Neuron (in vitro differentiated cells): ENCODE measurements around the gene PRDX5.

Experiments
- H2AFZ ChIP-seq: one replicate; pipeline ENCODE4 v1.6.1; 2013; ENCODE audit warnings: low read depth, mild to moderate bottlenecking, inconsistent platforms, low read length, moderate library complexity
- H3K27me3 ChIP-seq: one replicate; pipeline ENCODE4 v1.6.1; 2013; ENCODE audit warnings: low read length; ENCODE audit not compliant: insufficient read depth
- H3K36me3 ChIP-seq: one replicate; pipeline ENCODE4 v1.6.1; 2013; ENCODE audit warnings: low read length; ENCODE audit not compliant: insufficient read depth
- H3K4me1 ChIP-seq: one replicate; pipeline ENCODE4 v1.6.1; 2013; ENCODE audit warnings: low read length; ENCODE audit not compliant: insufficient read depth
- H3K4me3 ChIP-seq: 2 replicates; pipeline ENCODE4 v1.5.1; 2013; ENCODE audit warnings: mild to moderate bottlenecking, low read length, moderate library complexity
- H3K9me3 ChIP-seq: one replicate; pipeline ENCODE4 v1.6.1; 2013; ENCODE audit warnings: low read length

Gene PRDX5

DNA sequence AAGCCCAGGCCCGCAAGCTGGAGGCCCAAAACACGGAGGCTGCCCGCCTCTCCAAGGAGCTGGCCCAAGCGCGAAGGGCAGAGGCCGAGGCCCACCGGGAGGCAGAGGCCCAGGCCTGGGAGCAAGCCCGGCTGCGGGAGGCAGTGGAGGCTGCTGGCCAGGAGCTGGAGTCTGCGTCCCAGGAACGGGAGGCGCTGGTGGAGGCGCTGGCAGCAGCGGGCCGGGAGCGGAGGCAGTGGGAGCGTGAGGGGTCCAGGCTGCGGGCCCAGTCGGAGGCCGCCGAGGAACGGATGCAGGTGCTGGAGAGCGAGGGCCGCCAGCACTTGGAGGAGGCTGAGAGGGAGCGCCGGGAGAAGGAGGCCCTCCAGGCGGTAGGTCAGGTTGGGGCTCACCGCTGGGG, 26.9 kb downstream of the PRDX5 start:
- no peaks in the 10 kb centered on the region for H3K36me3 ChIP-seq
- no peaks in the 10 kb centered on the region for H3K9me3 ChIP-seq
- no peak overlapping the region for H3K4me3 ChIP-seq
- H2AFZ ChIP-seq, result no peak overlapping the region
- peaks cover 7% of the 10 kb centered on the region for H3K4me1 ChIP-seq
- peaks cover 16% of the 10 kb centered on the region for H3K27me3 ChIP-seq

DNA sequence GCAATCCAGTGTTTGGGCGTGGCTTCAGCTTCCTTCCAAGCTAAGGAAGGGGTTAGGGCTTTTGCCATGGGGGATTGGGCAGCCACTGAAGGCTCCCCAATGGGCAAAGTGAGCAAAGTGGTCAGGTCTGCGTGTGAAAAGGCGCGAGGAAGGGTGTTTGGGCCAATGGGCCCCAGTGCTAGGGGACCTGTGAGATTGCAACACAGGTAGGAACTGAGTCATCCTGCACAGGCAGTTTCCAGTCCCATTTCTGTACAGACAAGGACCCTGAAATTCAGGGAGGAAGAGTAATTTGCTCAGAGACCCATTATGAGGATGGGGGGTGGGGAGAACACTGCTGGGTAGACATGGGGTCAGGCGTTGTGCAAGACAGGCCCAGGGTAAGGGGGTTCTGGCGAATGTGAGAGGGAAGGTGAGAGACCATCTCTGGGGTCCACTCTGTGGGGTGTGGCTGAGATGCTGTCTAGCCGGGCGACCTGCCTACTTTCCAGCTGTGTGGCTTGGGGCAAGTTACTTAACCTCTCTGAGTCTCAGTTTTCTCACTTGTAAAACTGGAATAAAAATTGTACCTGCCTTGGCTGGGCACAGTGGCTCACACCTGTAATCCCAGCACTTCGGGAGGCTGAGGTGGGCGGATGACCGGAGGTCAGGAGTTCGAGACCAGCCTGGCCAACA, 29.4 kb downstream of the PRDX5 start:
- H3K4me1 ChIP-seq, result peaks cover 13% of the 10 kb centered on the region
- H3K36me3 ChIP-seq, result no peaks in the 10 kb centered on the region
- H3K27me3 ChIP-seq, result no peaks in the 10 kb centered on the region
- H3K4me3 ChIP-seq, result no peak overlapping the region
- no peak overlapping the region for H2AFZ ChIP-seq
- H3K9me3 ChIP-seq, result no peaks in the 10 kb centered on the region

DNA sequence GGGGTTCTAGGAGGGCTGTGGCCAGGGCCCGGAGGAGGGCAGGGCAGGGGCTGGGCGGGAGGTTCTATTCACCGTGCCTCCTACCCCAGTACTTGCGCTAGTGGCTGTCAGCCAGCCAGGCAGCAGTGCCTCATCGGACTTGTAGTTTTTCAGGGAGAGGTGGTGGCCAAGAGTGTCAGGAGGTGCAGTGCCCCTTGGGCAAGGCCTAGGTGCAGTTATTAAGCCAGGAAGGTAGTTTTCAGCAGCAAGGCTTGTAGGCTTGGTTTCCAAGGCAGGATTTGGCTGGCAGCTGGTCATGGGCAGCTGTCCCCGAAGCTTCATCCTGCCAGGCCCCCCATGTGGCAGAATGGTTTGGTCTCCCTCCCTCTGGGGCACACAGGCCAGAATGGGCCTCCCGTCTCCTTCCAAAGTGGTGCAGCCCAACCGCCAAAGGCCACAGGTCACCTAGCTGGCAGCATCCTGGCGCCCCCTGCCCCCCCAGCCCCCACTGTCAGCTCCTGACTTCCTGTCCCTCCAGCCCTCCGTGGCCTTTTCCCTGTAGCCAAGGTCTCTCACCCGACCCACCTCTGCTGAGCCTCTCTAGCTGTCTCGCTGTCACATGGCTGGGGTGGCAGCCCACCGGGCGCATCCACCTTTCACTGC, 30.6 kb downstream of the PRDX5 start:
- Histone ChIP-seq H3K9me3 (no peaks in the 10 kb centered on the region), H3K4me3 (no peak overlapping the region), H3K4me1 (peaks cover 13% of the 10 kb centered on the region), H2AFZ (no peak overlapping the region), H3K36me3 (no peaks in the 10 kb centered on the region), H3K27me3 (no peaks in the 10 kb centered on the region)

DNA sequence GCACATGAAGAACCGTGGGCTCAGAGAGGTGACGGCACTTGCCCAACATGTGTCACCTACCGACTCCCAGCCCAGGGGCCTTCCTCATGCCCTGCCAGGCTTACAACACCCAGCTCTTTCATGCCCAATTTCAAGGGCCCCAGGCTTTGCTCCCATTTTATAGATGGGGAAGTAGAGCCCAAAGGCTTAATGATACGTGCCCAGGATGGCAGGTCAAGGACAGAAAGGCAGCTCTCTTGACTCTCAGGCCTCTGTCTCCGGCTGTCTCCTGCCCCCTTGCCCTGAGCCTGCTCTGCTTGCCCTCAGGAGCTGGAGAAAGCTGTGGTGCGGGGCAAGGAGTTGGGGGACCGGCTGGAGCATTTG, 31.1 kb downstream of the PRDX5 start:
- peaks cover 13% of the 10 kb centered on the region for H3K4me1 ChIP-seq
- no peaks in the 10 kb centered on the region for H3K36me3 ChIP-seq
- no peak overlapping the region for H3K4me3 ChIP-seq
- H3K9me3 ChIP-seq, result no peaks in the 10 kb centered on the region
- H2AFZ ChIP-seq, result no peak overlapping the region
- H3K27me3 ChIP-seq, result no peaks in the 10 kb centered on the region

DNA sequence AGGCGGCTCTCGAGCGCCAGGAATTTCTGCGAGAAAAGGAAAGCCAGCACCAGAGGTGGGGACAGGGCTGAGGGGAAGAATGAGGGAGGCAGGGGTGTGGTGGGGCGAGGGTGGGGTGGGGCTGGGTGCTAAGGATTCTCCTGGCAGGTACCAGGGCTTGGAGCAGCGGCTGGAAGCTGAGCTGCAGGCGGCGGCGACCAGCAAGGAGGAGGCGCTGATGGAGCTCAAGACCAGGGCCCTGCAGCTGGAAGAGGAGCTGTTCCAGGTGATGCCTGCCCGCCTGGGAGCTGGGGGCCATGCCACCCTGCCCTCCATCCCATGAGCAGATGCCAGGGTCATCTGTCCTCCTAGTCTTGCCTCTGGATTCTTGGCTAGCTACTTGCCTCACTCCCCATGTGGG, 31.5 kb downstream of the PRDX5 start:
- H3K27me3 ChIP-seq, result no peaks in the 10 kb centered on the region
- H2AFZ ChIP-seq, result no peak overlapping the region
- H3K9me3 ChIP-seq, result no peaks in the 10 kb centered on the region
- peaks cover 13% of the 10 kb centered on the region for H3K4me1 ChIP-seq
- no peaks in the 10 kb centered on the region for H3K36me3 ChIP-seq
- H3K4me3 ChIP-seq, result no peak overlapping the region

DNA sequence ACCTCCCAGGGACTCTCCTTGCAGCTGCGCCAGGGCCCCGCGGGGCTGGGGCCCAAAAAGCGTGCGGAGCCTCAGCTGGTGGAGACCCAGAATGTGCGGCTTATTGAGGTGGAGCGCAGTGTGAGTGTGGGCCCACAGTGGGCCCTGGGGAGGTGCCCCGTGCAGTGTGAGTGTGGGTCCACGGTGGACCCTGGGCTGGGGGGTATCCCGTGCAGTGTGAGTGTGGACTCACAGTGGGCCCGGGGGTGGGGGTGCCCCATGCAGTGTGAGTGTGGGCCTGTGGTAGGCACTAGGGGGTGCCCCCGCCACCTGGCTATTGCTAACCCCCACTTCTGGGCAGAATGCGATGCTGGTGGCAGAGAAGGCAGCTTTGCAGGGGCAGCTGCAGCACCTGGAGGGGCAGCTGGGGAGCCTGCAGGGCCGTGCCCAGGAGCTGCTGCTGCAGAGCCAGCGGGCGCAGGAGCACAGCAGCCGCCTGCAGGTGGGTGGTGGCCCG, 33.3 kb downstream of the PRDX5 start:
- H3K4me1 ChIP-seq, result peaks cover 19% of the 10 kb centered on the region
- no peak overlapping the region for H3K4me3 ChIP-seq
- no peaks in the 10 kb centered on the region for H3K9me3 ChIP-seq
- H2AFZ ChIP-seq, result no peak overlapping the region
- H3K27me3 ChIP-seq, result no peaks in the 10 kb centered on the region
- H3K36me3 ChIP-seq, result no peaks in the 10 kb centered on the region

DNA sequence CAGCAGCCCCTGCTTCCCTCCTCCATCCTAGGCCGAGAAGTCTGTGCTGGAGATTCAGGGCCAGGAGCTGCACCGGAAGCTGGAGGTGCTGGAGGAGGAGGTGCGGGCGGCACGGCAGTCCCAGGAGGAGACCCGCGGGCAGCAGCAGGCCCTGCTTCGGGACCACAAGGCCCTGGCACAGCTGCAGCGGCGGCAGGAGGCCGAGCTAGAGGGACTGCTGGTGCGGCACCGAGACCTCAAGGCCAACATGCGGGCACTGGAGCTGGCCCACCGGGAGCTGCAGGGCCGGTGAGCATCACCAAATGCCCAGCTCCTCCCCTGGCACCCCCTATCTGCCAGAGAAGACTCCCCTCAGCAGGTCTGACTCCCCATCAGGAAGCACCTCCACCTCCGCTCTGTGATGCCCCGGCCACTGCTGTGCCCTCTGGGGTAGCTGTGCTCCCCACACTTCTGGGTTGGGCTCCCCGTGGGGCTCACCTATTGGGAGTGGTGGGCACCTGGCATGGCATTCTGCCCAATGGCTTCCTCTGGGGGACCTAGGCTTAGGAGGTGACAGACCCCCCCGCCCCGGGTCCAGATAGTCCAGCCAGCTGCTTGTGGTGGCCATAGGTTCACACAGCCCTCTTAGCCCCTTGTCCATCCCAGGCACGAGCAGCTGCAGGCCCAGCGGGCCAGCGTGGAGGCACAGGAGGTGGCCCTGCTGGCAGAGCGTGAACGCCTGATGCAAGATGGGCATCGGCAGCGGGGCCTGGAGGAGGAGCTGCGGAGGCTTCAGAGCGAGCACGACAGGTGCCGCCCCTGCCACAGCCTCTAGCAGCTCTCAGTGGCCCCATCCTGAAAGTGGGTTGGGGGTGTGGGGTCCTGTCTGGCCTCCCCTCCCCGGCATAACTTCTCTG, 34.4 kb downstream of the PRDX5 start:
- no peaks in the 10 kb centered on the region for H3K27me3 ChIP-seq
- no peaks in the 10 kb centered on the region for H3K36me3 ChIP-seq
- H3K4me3 ChIP-seq, result no peak overlapping the region
- H2AFZ ChIP-seq, result no peak overlapping the region
- peaks cover 19% of the 10 kb centered on the region for H3K4me1 ChIP-seq
- H3K9me3 ChIP-seq, result no peaks in the 10 kb centered on the region

DNA sequence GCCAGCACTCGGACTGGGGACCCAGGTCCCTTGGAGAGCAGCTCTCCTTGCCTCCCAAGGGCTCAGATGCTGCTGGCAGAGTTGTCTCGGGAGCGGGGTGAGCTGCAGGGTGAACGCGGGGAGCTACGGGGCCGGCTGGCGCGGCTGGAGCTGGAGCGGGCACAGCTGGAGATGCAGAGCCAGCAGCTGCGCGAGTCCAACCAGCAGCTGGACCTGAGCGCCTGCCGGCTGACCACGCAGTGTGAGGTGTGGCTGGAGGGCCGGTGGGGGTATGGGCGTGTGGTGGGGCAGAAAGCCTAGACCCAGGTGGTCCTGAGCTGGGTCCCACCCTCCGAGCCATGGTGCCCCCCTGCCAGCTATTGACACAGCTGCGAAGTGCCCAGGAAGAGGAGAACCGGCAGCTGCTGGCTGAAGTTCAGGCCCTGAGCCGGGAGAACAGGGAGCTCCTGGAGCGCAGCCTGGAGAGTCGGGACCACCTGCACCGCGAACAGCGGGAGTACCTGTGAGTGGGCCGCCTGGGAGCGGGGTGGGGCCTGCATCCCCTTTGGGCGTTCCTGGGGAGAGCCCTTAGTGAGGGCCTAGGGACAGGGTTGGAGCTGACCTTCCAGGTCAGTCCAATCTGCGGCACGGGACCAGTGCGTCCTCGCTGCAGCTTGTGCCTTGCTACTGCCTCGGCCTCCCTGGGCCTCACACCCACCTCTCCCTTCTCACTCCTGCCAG, 35.2 kb downstream of the PRDX5 start:
- no peak overlapping the region for H2AFZ ChIP-seq
- no peaks in the 10 kb centered on the region for H3K27me3 ChIP-seq
- H3K36me3 ChIP-seq, result no peaks in the 10 kb centered on the region
- no peak overlapping the region for H3K4me3 ChIP-seq
- no peaks in the 10 kb centered on the region for H3K9me3 ChIP-seq
- peaks cover 27% of the 10 kb centered on the region for H3K4me1 ChIP-seq

DNA sequence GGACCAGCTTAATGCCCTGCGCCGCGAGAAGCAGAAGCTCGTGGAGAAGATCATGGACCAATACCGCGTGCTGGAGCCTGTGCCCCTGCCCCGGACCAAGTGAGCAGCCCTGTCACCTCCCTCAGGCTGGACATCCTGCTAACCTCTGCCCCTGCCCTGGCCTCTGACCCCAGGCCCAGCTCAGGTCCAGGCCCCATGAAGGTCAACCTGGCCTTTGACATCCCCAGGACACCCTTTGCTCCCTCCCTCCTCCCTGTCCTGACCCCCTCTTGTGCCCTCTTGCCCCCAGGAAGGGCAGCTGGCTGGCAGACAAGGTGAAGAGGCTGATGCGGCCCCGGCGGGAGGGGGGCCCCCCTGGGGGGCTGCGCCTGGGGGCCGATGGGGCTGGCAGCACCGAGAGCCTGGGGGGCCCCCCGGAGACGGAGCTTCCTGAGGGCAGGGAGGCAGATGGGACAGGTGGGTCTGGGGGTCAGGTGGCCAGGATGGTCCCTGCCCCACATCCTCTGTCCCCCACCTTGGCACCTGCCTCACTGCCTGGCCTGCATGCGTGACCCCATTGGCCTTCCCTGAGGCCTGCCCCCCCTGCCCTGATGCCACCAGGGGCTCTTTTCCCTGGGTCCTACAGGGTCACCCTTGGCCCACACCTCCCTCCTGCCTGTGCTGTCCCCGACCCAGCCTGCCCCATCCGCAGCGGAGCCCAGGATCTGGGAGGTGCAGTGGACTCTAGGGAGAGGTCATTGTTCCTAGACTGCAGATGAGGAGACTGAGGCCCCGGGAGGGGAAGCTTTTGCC, 36.0 kb downstream of the PRDX5 start:
- Histone ChIP-seq H3K27me3 (no peaks in the 10 kb centered on the region), H3K4me1 (peaks cover 26% of the 10 kb centered on the region), H3K4me3 (no peak overlapping the region), H3K36me3 (no peaks in the 10 kb centered on the region), H3K9me3 (no peaks in the 10 kb centered on the region), H2AFZ (no peak overlapping the region)

DNA sequence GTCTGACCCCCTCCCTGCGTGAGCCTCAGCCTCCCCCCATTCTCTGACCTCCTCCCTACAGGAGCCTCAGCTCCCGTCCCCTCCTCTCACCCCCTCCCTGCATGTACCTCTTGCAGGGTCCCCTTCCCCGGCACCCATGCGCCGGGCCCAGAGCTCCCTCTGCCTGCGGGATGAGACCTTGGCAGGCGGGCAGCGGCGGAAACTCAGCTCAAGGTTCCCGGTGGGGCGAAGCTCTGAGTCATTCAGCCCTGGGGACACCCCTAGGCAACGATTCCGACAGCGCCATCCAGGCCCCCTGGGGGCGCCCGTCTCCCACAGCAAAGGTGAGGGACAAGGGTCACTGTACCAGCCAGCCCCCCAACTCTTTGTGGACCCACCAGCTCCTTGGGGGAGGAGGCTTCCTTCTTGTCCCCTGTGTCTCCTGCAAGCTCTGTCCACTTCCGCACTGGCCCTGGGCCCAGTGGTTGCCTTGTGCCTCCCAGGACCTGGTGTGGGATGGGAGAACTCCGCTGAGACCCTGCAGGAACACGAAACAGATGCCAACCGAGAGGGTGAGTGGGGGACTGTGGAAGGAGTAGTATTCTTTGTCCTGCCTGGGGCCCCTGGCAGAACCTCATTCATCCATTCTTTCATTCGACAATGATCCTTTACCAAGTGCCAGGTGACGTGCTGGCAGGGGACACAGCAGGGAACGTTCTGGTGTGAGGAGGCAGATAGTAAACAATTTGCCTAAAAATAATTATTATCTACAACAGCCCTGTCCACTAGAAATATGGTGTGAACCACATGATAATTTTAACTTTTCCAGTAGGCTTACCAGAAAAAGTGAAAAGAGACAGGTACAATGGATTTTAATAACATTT, 37.4 kb downstream of the PRDX5 start:
- Histone ChIP-seq H3K4me1 (peaks cover 34% of the 10 kb centered on the region), H3K9me3 (no peaks in the 10 kb centered on the region), H3K4me3 (no peak overlapping the region), H3K27me3 (no peaks in the 10 kb centered on the region), H3K36me3 (no peaks in the 10 kb centered on the region), H2AFZ (no peak overlapping the region)

DNA sequence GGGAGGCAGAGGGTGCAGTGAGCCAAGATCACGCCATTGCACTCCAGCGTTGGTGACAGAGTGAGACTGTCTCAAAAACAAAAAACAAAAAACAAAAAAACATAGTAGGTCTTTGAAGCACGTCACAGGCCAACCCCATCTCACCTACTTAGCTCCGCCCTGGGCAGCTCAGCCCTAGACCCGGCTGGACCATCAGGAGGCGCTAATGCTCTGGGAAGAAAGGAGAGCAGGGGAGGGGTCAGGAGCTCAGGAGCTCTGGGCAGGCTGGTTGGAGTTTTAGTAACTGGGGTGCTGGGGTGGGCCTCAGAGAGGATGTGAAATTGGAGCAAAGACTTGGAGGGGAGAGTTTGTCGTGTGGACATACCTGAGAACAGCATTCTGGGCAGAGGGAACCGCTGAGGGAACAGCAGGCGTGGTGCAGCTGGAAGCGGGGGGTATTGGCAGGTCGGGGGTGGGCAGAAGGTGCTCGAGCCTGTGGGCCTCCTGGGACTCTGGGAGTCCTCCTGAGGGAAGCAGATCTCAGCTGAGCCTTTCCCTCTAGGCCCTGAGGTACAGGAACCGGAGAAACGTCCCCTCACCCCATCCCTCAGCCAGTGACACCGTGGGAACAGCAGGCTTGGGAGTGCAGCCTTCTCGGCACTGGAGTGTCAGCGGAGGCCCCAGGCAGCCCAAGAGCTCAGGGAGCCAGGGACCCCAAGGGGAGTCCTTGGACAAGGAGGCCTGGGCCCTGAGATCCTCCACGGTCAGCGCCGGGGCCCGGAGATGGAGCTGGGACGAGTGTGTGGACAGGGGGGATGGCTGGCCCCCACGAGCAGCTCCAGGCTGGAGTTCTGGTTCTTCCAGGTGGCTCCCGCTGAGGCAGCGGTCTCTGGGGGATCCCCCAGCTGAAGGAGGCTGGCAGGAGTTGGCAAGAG, 38.8 kb downstream of the PRDX5 start:
- Histone ChIP-seq H2AFZ (no peak overlapping the region), H3K36me3 (peaks cover 9% of the 10 kb centered on the region), H3K9me3 (no peaks in the 10 kb centered on the region), H3K4me1 (peaks cover 31% of the 10 kb centered on the region), H3K4me3 (no peak overlapping the region), H3K27me3 (no peaks in the 10 kb centered on the region)
